Measurements from ENCODE around the gene SNCA. TPM values are rescaled to one million over a fixed set of nuclear protein-coding genes. Genes with fewer than 3 reads are reported as not detected.

Gene SNCA
- not detected for total RNA-seq

- no peaks in the 10 kb centered on the region for H3K4me1 ChIP-seq
- no peaks in the 10 kb centered on the region for H3K9me3 ChIP-seq
- DNase-seq (ENCODE audit: low spot score in 2 of 2) = no peak
- no peaks in the 10 kb centered on the region for H3K27me3 ChIP-seq
- H3K27ac ChIP-seq = no peak within 1 kb of the TSS
- TF ChIP-seq CTCF (IDR thresholded peaks at IDR 0.05) = no peak
- peak within 1 kb of the TSS; percentile 46 to 68 for H3K4me3 ChIP-seq
- no peaks in the 10 kb centered on the region for H3K36me3 ChIP-seq
- intact Hi-C loops (cut with DNase I) = no loop called here
Measured at GRCh38 chr4:89836897-89837384, at the start of gene SNCA. Gene SNCA, minus strand, starts transcription at chr4:89837161. Its CDS starts 1,494 bp downstream, at chr4:89835667.

GRCh38 chr4:89879215-89879614 is 42.3 kb upstream of the SNCA start:
- Histone ChIP-seq H3K4me3 (no peak overlapping the region), H3K9me3 (no peaks in the 10 kb centered on the region), H3K36me3 (no peaks in the 10 kb centered on the region), H3K27ac (no peak overlapping the region), H3K27me3 (no peaks in the 10 kb centered on the region), H3K4me1 (no peaks in the 10 kb centered on the region)
- intact Hi-C loops (cut with DNase I) = no loop called here
- no peak for TF ChIP-seq CTCF (IDR thresholded peaks at IDR 0.05)
- no peak for DNase-seq (ENCODE audit: low spot score in 2 of 2)

- Histone ChIP-seq H3K27me3 (no peaks in the 10 kb centered on the region), H3K36me3 (no peaks in the 10 kb centered on the region), H3K9me3 (no peaks in the 10 kb centered on the region), H3K4me1 (no peaks in the 10 kb centered on the region), H3K4me3 (no peak overlapping the region), H3K27ac (no peak overlapping the region)
- intact Hi-C loops (cut with DNase I) = no loop called here
- no peak for DNase-seq (ENCODE audit: low spot score in 2 of 2)
- no peak for TF ChIP-seq CTCF (IDR thresholded peaks at IDR 0.05)
Measured at GRCh38 chr4:89878611-89879010, 41.6 kb upstream of the SNCA start.

GRCh38 chr4:89876548-89876947 is 39.6 kb upstream of the SNCA start:
- H3K27me3 ChIP-seq = no peaks in the 10 kb centered on the region
- TF ChIP-seq CTCF (IDR thresholded peaks at IDR 0.05) = no peak
- no peaks in the 10 kb centered on the region for H3K4me1 ChIP-seq
- H3K4me3 ChIP-seq = no peak overlapping the region
- H3K36me3 ChIP-seq = no peaks in the 10 kb centered on the region
- intact Hi-C loops (cut with DNase I) = no loop called here
- no peaks in the 10 kb centered on the region for H3K9me3 ChIP-seq
- no peak for DNase-seq (ENCODE audit: low spot score in 2 of 2)
- H3K27ac ChIP-seq = no peak overlapping the region

GRCh38 chr4:89871211-89871610 is 34.2 kb upstream of the SNCA start:
- no peak overlapping the region for H3K27ac ChIP-seq
- DNase-seq (ENCODE audit: low spot score in 2 of 2) = no peak
- H3K36me3 ChIP-seq = no peaks in the 10 kb centered on the region
- H3K9me3 ChIP-seq = peaks cover 0 to 5% of the 10 kb centered on the region in 2 donors
- TF ChIP-seq CTCF (IDR thresholded peaks at IDR 0.05) = no peak
- intact Hi-C loops (cut with DNase I) = no loop called here
- H3K4me1 ChIP-seq = no peaks in the 10 kb centered on the region
- H3K4me3 ChIP-seq = no peak overlapping the region
- no peaks in the 10 kb centered on the region for H3K27me3 ChIP-seq

- Histone ChIP-seq H3K36me3 (no peaks in the 10 kb centered on the region), H3K9me3 (peaks cover 0 to 5% of the 10 kb centered on the region in 2 donors), H3K4me3 (no peak overlapping the region), H3K27me3 (no peaks in the 10 kb centered on the region), H3K27ac (no peak overlapping the region), H3K4me1 (no peaks in the 10 kb centered on the region)
- peak in 2 of 3 experiments; percentile 17 to 22 for TF ChIP-seq CTCF (IDR thresholded peaks at IDR 0.05)
- intact Hi-C loops (cut with DNase I) = no loop called here
- no peak for DNase-seq (ENCODE audit: low spot score in 2 of 2)
Measured at GRCh38 chr4:89868999-89869589, 32.1 kb upstream of the SNCA start.

All from ascending aorta (tissue), 2 donors.